ENCODE results near the gene PAGR1. TPM values are rescaled to one million over a fixed set of nuclear protein-coding genes. Genes with fewer than 3 reads are reported as not detected.

PAGR1 gene
- total RNA-seq, 1 donor from 2014 or later, result 26.4 TPM

DNA sequence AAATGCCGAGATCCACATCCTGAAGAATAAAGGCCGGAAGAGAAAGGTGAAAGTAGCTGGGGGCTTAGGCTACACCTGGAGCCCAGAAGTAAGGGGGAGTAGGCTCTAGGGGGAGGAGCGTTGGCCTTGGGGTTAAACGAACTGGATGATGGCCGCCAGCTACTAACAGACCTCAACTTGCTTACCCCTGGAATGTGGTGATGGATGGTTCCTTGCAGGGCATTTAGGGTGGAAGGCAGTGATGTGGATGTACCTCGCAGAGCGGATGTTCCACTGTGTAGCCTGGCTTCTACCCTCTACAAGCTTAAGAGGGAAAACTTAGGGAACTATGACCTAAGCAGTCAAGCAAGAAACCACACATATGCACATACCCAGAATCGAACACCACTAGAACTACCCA is 11.9 kb upstream of the PAGR1 start:
- Mint-ChIP-seq H3K36me3 (ENCODE audit: insufficient read depth) (peaks cover 8% of the 10 kb centered on the region), H3K27ac (peak overlapping the region; percentile 63), H3K9me3 (ENCODE audit: low read depth) (no peaks in the 10 kb centered on the region), H3K27me3 (no peaks in the 10 kb centered on the region), H3K4me1 (ENCODE audit: low read depth) (peaks cover 15% of the 10 kb centered on the region), H3K4me3 (ENCODE audit: low read depth) (peak overlapping the region; percentile 95)
- TF ChIP-seq CTCF (IDR thresholded peaks at IDR 0.05; ENCODE audit: unreplicated experiment), result no peak
- no peak for DNase-seq (ENCODE audit: low spot score, unreplicated experiment)

GRCh38 chr16:29804455-29805231 is 11.3 kb upstream of the PAGR1 start:
- DNase-seq (ENCODE audit: low spot score, unreplicated experiment), result no peak
- Mint-ChIP-seq H3K4me3 (ENCODE audit: low read depth) (peak overlapping the region; percentile 95), H3K36me3 (ENCODE audit: insufficient read depth) (peaks cover 8% of the 10 kb centered on the region), H3K27me3 (no peaks in the 10 kb centered on the region), H3K27ac (peak overlapping the region; percentile 99), H3K9me3 (ENCODE audit: low read depth) (no peaks in the 10 kb centered on the region), H3K4me1 (ENCODE audit: low read depth) (peaks cover 15% of the 10 kb centered on the region)
- no peak for TF ChIP-seq CTCF (IDR thresholded peaks at IDR 0.05; ENCODE audit: unreplicated experiment)

GRCh38 chr16:29805232-29806098 is 10.5 kb upstream of the PAGR1 start:
- DNase-seq (ENCODE audit: low spot score, unreplicated experiment), result peak; percentile 98
- Mint-ChIP-seq H3K4me3 (ENCODE audit: low read depth) (peak overlapping the region; percentile 95), H3K4me1 (ENCODE audit: low read depth) (peaks cover 17% of the 10 kb centered on the region), H3K9me3 (ENCODE audit: low read depth) (no peaks in the 10 kb centered on the region), H3K36me3 (ENCODE audit: insufficient read depth) (peaks cover 9% of the 10 kb centered on the region), H3K27me3 (no peaks in the 10 kb centered on the region), H3K27ac (peak overlapping the region; percentile 99)
- TF ChIP-seq CTCF (IDR thresholded peaks at IDR 0.05; ENCODE audit: unreplicated experiment), result no peak

- H3K9me3 Mint-ChIP-seq (ENCODE audit: low read depth), result no peaks in the 10 kb centered on the region
- H3K36me3 Mint-ChIP-seq (ENCODE audit: insufficient read depth), result peaks cover 8% of the 10 kb centered on the region
- DNase-seq (ENCODE audit: low spot score, unreplicated experiment), result no peak
- peak within 1 kb of the TSS; percentile 95 for H3K4me3 Mint-ChIP-seq (ENCODE audit: low read depth)
- peaks cover 22% of the 10 kb centered on the region for H3K4me1 Mint-ChIP-seq (ENCODE audit: low read depth)
- H3K27me3 Mint-ChIP-seq, result no peaks in the 10 kb centered on the region
- H3K27ac Mint-ChIP-seq, result peak within 1 kb of the TSS; percentile 99
- TF ChIP-seq CTCF (IDR thresholded peaks at IDR 0.05; ENCODE audit: unreplicated experiment), result no peak
Observed at GRCh38 chr16:29806099-29806579, 9.8 kb upstream of the PAGR1 start, which contains the start of gene MAZ. TSS of gene MAZ (plus strand) at chr16:29806529. CDS start at chr16:29806702, 173 bp downstream.
